GM23338 (cell line): ENCODE results near the gene OR1J4. TPM values are rescaled to one million over a fixed set of nuclear protein-coding genes. Genes with fewer than 3 reads are reported as not detected.

Experiments used
- ATAC-seq: fragments of 200-7000 bp; cut with Tn5 transposase; 3 replicates; pipeline ENCODE4 v1.9.1; 2020
- DNase-seq: peaks from one replicate; pipeline ENCODE4 v3.0.0-alpha.2; 2015; ENCODE audit warnings: low spot score
- H2AFZ ChIP-seq: fragments of 200-600 bp; sonication (generic); 2 replicates; pipeline ENCODE4 v1.8.0; 2016; ENCODE audit warnings: antibody characterized with exemption, mild to moderate bottlenecking, moderate library complexity
- H3F3A ChIP-seq: fragments of 200-600 bp; sonication (generic); replicated peaks from 2 replicates; pipeline ENCODE4 v1.8.0; 2017; ENCODE audit warnings: antibody characterized with exemption, mixed run types, low read depth
- H3K27ac ChIP-seq: fragments of 200-600 bp; sonication (generic); 2 replicates; pipeline ENCODE4 v1.6.1; 2016; ENCODE audit warnings: low read depth
- H3K27me3 ChIP-seq: fragments of 200-600 bp; sonication (generic); 2 replicates; pipeline ENCODE4 v1.8.0; 2016; ENCODE audit warnings: mild to moderate bottlenecking, mixed run types, moderate library complexity; ENCODE audit not compliant: insufficient read depth
- H3K36me3 ChIP-seq: fragments of 200-600 bp; sonication (generic); 2 replicates; pipeline ENCODE4 v1.8.0; 2016; ENCODE audit warnings: mild to moderate bottlenecking; ENCODE audit not compliant: insufficient read depth
- H3K4me1 ChIP-seq: fragments of 200-600 bp; sonication (generic); 2 replicates; pipeline ENCODE4 v1.8.0; 2016; ENCODE audit warnings: mild to moderate bottlenecking, moderate library complexity; ENCODE audit not compliant: insufficient read depth
- H3K4me2 ChIP-seq: fragments of 200-600 bp; sonication (generic); 2 replicates; pipeline ENCODE4 v1.7.1; 2017; ENCODE audit warnings: mixed run types
- H3K4me3 ChIP-seq: fragments of 200-600 bp; sonication (generic); 2 replicates; pipeline ENCODE4 v1.6.1; 2016; ENCODE audit warnings: mixed run types
- H3K79me2 ChIP-seq: fragments of 200-600 bp; sonication (generic); replicated peaks from 2 replicates; pipeline ENCODE4 v1.8.0; 2017; ENCODE audit warnings: mild to moderate bottlenecking; ENCODE audit not compliant: insufficient read depth
- H3K9me2 ChIP-seq: fragments of 200-600 bp; sonication (generic); 2 replicates; pipeline ENCODE4 v1.8.0; 2017; ENCODE audit not compliant: insufficient read depth
- H4K20me1 ChIP-seq: fragments of 200-600 bp; sonication (generic); replicated peaks from 2 replicates; pipeline ENCODE4 v1.8.0; 2017; ENCODE audit warnings: mild to moderate bottlenecking; ENCODE audit not compliant: insufficient read depth
- H3K27ac Mint-ChIP-seq: 2 replicates; pipeline ENCODE4 v1.8.0; 2020; ENCODE audit warnings: inconsistent platforms, mild to moderate bottlenecking, moderate library complexity, mixed read lengths
- H3K27me3 Mint-ChIP-seq: 3 replicates; pipeline ENCODE4 v1.8.0; 2022; ENCODE audit warnings: low read depth, mild to moderate bottlenecking, moderate library complexity, mixed read lengths, inconsistent platforms; ENCODE audit not compliant: insufficient read depth, poor library complexity
- H3K36me3 Mint-ChIP-seq: 3 replicates; pipeline ENCODE4 v1.8.0; 2021; ENCODE audit warnings: low read depth, mild to moderate bottlenecking, inconsistent platforms, moderate library complexity, mixed read lengths
- H3K4me1 Mint-ChIP-seq: 3 replicates; pipeline ENCODE4 v1.8.0; 2020; ENCODE audit warnings: mild to moderate bottlenecking, inconsistent platforms, mixed read lengths
- H3K4me3 Mint-ChIP-seq: 3 replicates; pipeline ENCODE4 v1.8.0; 2021; ENCODE audit warnings: moderate library complexity, mild to moderate bottlenecking, inconsistent platforms, mixed read lengths
- H3K9me3 Mint-ChIP-seq: 3 replicates; pipeline ENCODE4 v1.8.0; 2020; ENCODE audit warnings: moderate library complexity, mild to moderate bottlenecking, inconsistent platforms, mixed read lengths
- CREB1 ChIP-seq: fragments of 250-450 bp; sonication (Bioruptor Pico); IDR thresholded peaks from 2 replicates; pipeline ENCODE4 v1.5.0; 2020; ENCODE audit warnings: low read depth, mild to moderate bottlenecking, moderate library complexity
- CTCF ChIP-seq, 2 experiments: fragments of 200-600 bp in 1 of 2; sonication (generic) in 1 of 2; conservative IDR thresholded peaks; 2 replicates each; pipeline versions ENCODE4 v1.5.1 to v1.6.1; 2016 to 2017; ENCODE audit warnings: antibody characterized with exemption in 2 of 2, low read depth in 2 of 2, mild to moderate bottlenecking in 2 of 2, moderate library complexity in 1 of 2
- ETS1 ChIP-seq: IDR thresholded peaks from 2 replicates; pipeline ENCODE4 v1.6.1; 2016; ENCODE audit warnings: antibody characterized with exemption
- EZH2 ChIP-seq: fragments of 200-600 bp; sonication (generic); IDR thresholded peaks from one replicate; pipeline ENCODE4 v1.8.0; 2017; ENCODE audit warnings: antibody characterized with exemption, mild to moderate bottlenecking, low read depth; ENCODE audit not compliant: unreplicated experiment
- EZH2phosphoT487 ChIP-seq: fragments of 200-600 bp; sonication (generic); IDR thresholded peaks from one replicate; pipeline ENCODE4 v1.8.1; 2018; ENCODE audit warnings: antibody characterized with exemption; ENCODE audit not compliant: unreplicated experiment
- JUNB ChIP-seq: IDR thresholded peaks from one replicate; pipeline ENCODE4 v1.6.1; 2016; ENCODE audit warnings: antibody characterized with exemption; ENCODE audit not compliant: unreplicated experiment
- NANOG ChIP-seq: IDR thresholded peaks from 2 replicates; pipeline ENCODE4 v1.6.1; 2016; ENCODE audit warnings: antibody characterized with exemption, borderline replicate concordance
- POLR2AphosphoS5 ChIP-seq: IDR thresholded peaks from 2 replicates; pipeline ENCODE4 v1.6.1; 2016; ENCODE audit warnings: antibody characterized with exemption, low read depth
- ZNF114 ChIP-seq: fragments of 250-450 bp; sonication (Bioruptor Pico); IDR thresholded peaks from 2 replicates; pipeline ENCODE4 v1.5.0; 2020; ENCODE audit warnings: mild to moderate bottlenecking, moderate library complexity
- ZNF331 ChIP-seq: fragments of 250-450 bp; sonication (Bioruptor Pico); IDR thresholded peaks from 2 replicates; pipeline ENCODE4 v1.5.0; 2020; ENCODE audit warnings: low read depth, mild to moderate bottlenecking, moderate library complexity
- polyA plus RNA-seq: library from polyadenylated mRNA; unstranded; fragments of >200 nt; fragmentation: Nextera tagmentation; extraction: Ambion mirVana; gene quantifications from 2 replicates; pipeline ENCODE4 v1.2.1, GENCODE V29; 2016
- total RNA-seq: library from RNA; depleted of rRNA; stranded (reverse); fragments of >200 nt; shearing (Covaris generic); gene quantifications from 2 replicates; pipeline ENCODE4 v1.2.3, GENCODE V29; 2014
- TF ChIP-seq, protein P1 (sequence below): fragments of 250-450 bp; sonication (Bioruptor Pico); IDR thresholded peaks from 2 replicates; pipeline ENCODE4 v1.5.0; 2020; ENCODE audit warnings: mild to moderate bottlenecking, moderate library complexity
- TF ChIP-seq, protein P2 (sequence below): IDR thresholded peaks from one replicate; pipeline ENCODE4 v1.6.1; 2018; ENCODE audit warnings: antibody characterized with exemption; ENCODE audit not compliant: unreplicated experiment

Gene OR1J4
- total and polyA plus RNA-seq, 2 experiments from 2014 or later, result not detected

GRCh38 chr9:122475717-122476116 is 43.2 kb upstream of the OR1J4 start (continued):
- TF ChIP-seq, protein P1, sequence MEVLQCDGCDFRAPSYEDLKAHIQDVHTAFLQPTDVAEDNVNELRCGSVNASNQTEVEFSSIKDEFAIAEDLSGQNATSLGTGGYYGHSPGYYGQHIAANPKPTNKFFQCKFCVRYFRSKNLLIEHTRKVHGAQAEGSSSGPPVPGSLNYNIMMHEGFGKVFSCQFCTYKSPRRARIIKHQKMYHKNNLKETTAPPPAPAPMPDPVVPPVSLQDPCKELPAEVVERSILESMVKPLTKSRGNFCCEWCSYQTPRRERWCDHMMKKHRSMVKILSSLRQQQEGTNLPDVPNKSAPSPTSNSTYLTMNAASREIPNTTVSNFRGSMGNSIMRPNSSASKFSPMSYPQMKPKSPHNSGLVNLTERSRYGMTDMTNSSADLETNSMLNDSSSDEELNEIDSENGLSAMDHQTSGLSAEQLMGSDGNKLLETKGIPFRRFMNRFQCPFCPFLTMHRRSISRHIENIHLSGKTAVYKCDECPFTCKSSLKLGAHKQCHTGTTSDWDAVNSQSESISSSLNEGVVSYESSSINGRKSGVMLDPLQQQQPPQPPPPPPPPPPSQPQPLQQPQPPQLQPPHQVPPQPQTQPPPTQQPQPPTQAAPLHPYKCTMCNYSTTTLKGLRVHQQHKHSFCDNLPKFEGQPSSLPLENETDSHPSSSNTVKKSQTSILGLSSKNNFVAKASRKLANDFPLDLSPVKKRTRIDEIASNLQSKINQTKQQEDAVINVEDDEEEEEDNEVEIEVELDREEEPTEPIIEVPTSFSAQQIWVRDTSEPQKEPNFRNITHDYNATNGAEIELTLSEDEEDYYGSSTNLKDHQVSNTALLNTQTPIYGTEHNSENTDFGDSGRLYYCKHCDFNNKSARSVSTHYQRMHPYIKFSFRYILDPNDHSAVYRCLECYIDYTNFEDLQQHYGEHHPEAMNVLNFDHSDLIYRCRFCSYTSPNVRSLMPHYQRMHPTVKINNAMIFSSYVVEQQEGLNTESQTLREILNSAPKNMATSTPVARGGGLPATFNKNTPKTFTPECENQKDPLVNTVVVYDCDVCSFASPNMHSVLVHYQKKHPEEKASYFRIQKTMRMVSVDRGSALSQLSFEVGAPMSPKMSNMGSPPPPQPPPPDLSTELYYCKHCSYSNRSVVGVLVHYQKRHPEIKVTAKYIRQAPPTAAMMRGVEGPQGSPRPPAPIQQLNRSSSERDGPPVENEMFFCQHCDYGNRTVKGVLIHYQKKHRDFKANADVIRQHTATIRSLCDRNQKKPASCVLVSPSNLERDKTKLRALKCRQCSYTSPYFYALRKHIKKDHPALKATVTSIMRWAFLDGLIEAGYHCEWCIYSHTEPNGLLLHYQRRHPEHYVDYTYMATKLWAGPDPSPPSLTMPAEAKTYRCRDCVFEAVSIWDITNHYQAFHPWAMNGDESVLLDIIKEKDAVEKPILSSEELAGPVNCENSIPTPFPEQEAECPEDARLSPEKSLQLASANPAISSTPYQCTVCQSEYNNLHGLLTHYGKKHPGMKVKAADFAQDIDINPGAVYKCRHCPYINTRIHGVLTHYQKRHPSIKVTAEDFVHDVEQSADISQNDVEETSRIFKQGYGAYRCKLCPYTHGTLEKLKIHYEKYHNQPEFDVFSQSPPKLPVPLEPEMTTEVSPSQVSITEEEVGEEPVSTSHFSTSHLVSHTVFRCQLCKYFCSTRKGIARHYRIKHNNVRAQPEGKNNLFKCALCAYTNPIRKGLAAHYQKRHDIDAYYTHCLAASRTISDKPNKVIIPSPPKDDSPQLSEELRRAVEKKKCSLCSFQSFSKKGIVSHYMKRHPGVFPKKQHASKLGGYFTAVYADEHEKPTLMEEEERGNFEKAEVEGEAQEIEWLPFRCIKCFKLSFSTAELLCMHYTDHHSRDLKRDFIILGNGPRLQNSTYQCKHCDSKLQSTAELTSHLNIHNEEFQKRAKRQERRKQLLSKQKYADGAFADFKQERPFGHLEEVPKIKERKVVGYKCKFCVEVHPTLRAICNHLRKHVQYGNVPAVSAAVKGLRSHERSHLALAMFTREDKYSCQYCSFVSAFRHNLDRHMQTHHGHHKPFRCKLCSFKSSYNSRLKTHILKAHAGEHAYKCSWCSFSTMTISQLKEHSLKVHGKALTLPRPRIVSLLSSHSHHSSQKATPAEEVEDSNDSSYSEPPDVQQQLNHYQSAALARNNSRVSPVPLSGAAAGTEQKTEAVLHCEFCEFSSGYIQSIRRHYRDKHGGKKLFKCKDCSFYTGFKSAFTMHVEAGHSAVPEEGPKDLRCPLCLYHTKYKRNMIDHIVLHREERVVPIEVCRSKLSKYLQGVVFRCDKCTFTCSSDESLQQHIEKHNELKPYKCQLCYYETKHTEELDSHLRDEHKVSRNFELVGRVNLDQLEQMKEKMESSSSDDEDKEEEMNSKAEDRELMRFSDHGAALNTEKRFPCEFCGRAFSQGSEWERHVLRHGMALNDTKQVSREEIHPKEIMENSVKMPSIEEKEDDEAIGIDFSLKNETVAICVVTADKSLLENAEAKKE (CRISPR knock-in tag), result no peak

- Mint-ChIP-seq H3K4me3 (no peak overlapping the region), H3K36me3 (no peaks in the 10 kb centered on the region; the same call in 2 of the 3 replicates), H3K9me3 (peaks cover 89% of the 10 kb centered on the region), H3K27ac (no peak overlapping the region), H3K4me1 (no peaks in the 10 kb centered on the region), H3K27me3 (peaks cover 6% of the 10 kb centered on the region)
- no peak for ATAC-seq
- Histone ChIP-seq H3K79me2 (no peaks in the 10 kb centered on the region), H3K9me2 (no peaks in the 10 kb centered on the region), H3K27me3 (no peaks in the 10 kb centered on the region), H4K20me1 (no peaks in the 10 kb centered on the region), H3K36me3 (no peaks in the 10 kb centered on the region), H3F3A (no peaks in the 10 kb centered on the region), H3K4me2 (no peak overlapping the region), H3K27ac (no peak overlapping the region), H2AFZ (no peak overlapping the region), H3K4me1 (no peaks in the 10 kb centered on the region), H3K4me3 (no peak overlapping the region)
- no peak for DNase-seq
- TF ChIP-seq CTCF (conservative IDR thresholded peaks at IDR 0.05; ENCODE audit: low read depth in 2 of 2), result no peak
- TF ChIP-seq ZNF331, result no peak
- TF ChIP-seq ETS1, result no peak
- TF ChIP-seq CREB1 (CRISPR knock-in tag), result no peak
- TF ChIP-seq JUNB, result no peak
- TF ChIP-seq POLR2AphosphoS5, result no peak
- TF ChIP-seq, protein P2, sequence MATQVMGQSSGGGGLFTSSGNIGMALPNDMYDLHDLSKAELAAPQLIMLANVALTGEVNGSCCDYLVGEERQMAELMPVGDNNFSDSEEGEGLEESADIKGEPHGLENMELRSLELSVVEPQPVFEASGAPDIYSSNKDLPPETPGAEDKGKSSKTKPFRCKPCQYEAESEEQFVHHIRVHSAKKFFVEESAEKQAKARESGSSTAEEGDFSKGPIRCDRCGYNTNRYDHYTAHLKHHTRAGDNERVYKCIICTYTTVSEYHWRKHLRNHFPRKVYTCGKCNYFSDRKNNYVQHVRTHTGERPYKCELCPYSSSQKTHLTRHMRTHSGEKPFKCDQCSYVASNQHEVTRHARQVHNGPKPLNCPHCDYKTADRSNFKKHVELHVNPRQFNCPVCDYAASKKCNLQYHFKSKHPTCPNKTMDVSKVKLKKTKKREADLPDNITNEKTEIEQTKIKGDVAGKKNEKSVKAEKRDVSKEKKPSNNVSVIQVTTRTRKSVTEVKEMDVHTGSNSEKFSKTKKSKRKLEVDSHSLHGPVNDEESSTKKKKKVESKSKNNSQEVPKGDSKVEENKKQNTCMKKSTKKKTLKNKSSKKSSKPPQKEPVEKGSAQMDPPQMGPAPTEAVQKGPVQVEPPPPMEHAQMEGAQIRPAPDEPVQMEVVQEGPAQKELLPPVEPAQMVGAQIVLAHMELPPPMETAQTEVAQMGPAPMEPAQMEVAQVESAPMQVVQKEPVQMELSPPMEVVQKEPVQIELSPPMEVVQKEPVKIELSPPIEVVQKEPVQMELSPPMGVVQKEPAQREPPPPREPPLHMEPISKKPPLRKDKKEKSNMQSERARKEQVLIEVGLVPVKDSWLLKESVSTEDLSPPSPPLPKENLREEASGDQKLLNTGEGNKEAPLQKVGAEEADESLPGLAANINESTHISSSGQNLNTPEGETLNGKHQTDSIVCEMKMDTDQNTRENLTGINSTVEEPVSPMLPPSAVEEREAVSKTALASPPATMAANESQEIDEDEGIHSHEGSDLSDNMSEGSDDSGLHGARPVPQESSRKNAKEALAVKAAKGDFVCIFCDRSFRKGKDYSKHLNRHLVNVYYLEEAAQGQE, result no peak
- no peak for TF ChIP-seq EZH2
- no peak for TF ChIP-seq EZH2phosphoT487
- TF ChIP-seq NANOG, result no peak
- TF ChIP-seq ZNF114 (CRISPR knock-in tag), result no peak
Measured at GRCh38 chr9:122477346-122477745, 41.6 kb upstream of the OR1J4 start.
